Dedifferentiated amniotic fluid mesenchymal stem cell (primary cell): ENCODE results near the gene ASPHD1.

Experiments
- DNase-seq: peaks from one replicate; pipeline ENCODE4 v3.0.0-alpha.2; 2016; ENCODE audit errors: extremely low spot score

The ASPHD1 gene

DNA sequence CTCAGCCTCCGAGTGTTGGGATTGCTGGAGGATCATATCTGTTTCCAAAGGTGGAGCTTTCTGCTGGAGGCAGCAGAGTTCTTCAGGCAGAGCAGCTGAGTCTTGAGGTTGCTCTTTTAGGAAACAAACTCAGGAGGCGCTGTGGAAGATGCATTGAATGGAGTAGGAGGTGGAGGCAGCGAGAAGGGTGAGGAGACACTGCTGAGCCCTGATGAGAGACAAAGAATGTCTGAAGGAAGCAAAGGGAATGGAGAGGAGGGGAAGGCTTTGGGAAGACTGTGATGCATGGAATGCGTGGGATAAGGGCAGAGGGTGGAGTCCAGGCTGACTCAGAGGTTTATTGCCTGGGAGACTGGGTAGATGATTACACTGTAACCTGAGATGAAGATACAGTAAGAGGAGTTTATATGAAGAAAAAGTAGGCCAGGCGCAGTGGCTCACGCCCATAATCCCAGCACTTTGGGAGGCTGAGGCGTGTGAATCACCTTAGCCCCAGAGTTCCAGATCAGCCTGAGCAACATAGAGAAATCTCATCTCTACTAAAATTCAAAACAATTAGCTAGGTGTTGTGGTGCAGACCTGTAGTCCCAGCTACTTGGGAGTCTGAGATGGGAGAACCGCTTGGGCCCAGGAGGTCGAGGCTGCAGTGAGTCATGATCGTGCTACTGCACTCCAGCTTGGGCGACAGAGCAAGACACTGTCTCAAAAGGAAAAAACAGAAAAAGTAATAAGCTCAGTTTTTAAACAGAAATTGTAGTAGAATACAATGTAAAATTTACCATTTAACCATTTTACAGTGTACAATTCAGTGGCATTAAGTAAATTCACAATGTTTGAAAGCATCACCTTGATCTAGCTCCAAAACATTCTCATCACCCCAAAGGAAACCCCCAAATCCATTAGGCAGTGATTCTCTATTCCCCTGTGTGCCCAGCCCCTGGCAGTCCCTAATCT is 43.8 kb downstream of the ASPHD1 start:
- DNase-seq, result peak; percentile 97

DNA sequence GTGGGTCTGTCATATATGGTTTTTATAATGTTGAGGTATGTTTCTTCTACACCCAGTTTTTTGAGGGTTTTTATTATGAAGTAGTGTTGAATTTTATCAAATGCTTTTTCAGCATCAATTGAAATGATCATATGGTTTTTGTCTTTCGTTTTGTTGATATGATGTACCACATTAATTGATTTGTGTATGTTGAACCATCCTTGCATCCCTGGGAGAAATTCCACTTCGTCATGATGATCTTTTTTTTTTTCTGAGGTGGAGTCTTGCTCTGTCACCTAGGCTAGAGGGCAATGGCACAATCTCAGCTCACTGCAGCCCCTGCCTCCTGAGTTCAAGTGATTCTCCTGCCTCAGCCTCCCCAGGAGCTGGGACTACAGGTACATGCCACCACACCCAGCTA is 47.6 kb downstream of the ASPHD1 start:
- no peak for DNase-seq

DNA sequence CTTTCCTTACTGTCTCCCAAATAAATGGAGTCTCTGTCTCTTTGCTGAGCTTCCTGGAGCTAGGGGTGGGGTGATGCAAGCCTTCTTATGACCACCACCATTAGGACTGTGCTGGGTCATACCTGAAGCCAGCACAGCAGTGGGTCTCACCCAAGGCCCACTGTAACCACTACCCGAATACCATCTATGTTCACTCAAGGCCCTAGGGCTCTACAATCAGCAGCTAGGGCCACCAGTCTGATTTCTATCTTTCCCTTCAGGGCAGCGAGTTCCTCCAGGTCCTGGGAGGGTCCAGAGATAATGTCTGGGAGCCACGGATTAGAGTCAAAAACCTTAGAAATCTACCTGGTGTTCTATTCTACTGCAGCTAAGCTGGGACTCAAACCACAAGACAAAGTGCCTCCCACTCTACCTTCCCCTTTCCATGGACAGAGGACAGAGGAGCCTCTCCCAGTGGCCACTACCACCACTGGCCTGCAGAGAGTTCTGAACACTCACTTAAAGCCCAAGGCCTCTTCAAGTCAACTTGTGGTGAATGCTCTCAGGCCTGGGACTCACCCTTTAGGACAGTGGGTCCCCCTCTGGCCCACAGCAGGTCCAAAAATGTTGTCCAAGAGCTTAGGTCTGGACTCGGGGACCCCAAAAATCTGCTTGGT is 50.6 kb downstream of the ASPHD1 start:
- DNase-seq, result no peak

DNA sequence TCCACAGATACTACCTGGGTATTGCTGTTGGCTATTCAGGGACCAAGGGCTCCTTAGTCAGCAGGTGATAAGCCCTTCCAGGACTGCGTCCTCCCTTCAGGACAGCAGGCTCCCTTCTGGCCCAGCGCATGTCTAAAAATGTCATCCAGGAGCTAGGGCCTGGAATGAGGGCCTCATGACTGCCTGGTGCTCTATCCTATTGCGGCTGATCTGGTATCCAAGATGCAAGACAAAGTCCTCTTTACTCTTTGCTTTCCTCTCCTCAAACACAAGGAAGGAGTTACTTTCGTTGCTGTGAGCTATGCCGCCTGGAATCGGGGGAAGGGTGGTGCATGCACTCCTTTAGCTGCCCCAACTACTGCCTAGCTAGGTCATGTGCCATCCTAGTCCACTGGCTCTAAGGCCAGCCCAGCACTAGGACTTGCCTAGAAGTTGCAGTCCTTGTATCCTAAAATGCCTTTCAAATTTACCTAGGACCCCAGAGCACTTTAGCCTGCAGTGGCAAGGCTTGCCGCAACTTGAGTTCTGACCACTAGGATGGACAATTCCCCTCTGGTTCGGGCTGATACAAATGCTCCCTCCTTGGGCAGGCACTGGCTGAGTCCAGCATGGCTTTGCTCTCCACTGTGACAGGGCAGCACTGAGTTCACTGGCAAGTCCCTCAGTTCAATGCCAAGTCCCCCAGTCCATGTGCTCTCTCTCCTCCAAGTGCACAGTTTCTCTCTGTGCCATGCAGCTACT is 51.5 kb downstream of the ASPHD1 start:
- no peak for DNase-seq
